ENCODE measurements around the gene CTF1.

- no peak for TF ChIP-seq GATA2 (IDR thresholded peaks at IDR 0.05; ENCODE audit: low read depth, low read length)
- no peak for TF ChIP-seq GATA3 (IDR thresholded peaks at IDR 0.05; ENCODE audit: low read depth, low read length)
Measured at GRCh38 chr16:30889721-30890120, 6.7 kb upstream of the CTF1 start.
